HG03103 (cell line): ENCODE data around the gene NKX6-1.

Experiments
- ATAC-seq: cut with Tn5 transposase; IDR thresholded peaks from one replicate; pipeline ENCODE4 v1.9.1; 2021; ENCODE audit warnings: low read depth; ENCODE audit not compliant: unreplicated experiment

NKX6-1 gene

DNA sequence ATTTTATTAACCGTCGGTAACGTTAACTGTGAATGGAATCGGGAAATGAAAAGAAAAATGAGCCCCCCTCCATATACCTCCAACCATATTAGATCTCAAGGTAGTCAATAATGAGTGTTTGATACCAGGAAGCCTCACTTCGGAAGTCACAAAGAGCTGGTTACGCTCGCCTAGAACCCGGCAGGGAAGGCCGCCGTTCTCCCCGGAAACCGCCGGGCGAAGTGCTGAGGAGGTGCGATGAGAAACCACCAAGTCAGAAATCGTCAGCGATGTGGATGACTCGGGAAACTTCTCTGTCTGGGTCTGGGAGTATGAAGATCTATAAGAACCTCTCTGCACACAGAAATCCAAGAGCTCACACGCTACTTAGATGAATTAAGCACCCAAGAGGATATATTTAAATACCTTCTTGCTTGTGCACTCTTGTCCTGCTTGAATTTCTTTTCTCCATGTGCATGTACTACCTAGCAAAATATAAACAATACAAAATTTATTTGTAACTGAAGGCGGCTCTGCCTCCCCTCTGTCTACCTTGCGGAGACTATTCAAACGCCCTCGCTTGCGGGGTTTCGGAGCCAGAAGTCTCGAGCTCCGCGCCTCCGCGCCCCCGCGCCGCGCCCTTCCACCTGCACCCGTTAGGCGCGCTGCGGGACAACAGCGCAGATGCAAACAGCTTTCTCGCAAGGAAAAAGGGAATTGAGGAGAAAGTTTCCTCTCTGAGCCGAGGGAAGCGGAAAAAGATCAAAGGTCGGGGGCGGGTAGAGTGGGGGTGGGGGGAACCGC lies 17.8 kb downstream of the NKX6-1 start:
- no peak for ATAC-seq

DNA sequence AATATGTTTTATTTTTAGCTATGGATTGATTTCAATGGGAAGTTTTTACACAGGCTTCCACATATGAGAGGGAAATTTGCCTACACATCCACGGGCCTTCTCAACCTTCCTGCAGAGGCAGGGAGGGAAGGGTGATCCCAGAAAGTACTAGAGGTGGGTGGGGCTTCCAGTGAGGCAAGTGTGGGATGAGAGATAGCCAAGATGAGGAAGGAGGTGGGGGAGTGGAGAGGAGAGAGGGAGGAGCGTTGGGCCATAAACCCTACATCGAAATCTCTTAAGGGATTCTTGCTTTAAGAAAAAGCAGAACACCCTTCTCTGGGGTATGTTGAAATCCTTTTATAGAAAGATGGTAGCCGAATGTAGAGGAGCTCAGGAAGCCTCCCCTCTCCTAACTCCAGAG lies 19.0 kb downstream of the NKX6-1 start:
- no peak for ATAC-seq

DNA sequence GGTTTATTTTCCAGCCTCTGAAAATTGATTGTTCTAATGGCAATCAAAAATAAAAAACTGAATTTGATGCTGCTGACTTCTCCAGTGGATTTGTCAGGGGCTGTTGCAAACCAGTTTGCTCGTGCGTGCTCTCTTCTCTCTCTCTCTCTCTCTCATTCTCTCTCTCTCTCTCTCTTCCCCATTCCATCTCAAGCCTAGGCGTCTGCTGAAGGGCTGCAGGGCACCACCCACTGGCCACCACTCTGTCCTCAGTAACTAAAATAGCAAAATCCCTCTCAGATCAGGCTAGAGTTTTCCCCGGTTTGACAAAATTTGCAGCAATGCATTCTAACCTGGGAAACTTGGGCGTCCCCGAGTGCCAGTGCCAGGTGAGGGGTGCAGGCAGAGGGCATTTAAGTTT lies 19.4 kb downstream of the NKX6-1 start:
- ATAC-seq, result no peak

DNA sequence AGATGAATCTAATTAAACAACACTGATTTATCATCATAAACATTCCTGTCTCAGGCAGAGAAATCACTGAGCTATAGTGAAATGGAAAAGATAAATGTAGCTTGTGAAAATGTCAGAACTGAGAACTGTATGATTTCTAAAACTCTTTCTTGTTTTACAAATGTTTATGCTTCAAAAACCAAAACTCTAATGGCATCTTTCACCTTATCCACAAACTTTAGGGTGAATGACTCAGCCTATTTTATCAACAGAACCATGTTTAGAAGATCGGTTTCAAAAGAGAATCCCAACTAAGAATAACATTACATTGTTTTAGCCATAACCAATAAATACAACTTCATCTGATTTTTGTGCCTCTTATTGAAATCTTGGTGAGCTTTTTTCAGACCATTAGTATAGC lies 21.4 kb downstream of the NKX6-1 start:
- no peak for ATAC-seq

DNA sequence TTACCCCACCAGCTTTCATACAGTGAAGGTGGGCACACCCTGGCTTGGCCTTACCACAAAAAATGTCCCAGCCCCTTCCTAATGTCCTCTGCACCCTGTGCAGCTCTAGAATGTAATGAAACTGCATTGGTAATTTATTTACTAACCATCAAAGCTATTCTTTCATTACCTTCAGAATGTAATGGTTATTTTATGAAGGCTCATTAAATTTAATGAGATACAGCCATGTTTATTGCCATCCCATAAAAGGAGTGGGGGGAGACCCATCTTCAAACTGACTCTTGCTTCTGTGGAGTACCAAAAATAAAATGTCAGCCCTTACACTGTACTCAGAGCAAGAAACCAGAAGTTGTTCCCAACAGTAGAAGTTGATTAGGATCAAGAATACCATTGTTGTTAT lies 25.0 kb downstream of the NKX6-1 start:
- ATAC-seq, result no peak

DNA sequence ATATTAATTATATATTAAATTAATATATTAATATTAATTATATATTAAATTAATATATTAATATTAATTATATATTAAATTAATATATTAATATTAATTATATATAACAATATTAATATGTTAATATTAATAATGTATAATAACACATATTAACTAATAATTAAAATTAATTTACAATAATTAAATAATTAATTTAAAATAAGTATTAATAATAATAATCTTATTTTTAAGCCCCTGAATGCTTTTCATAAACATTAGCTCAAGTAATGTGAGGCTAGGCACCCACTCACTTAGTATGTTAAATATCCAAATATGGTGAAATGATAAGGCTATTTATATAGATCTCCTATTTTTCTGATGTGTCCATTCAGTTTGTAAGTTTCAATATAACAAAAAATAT lies 26.9 kb downstream of the NKX6-1 start:
- no peak for ATAC-seq

DNA sequence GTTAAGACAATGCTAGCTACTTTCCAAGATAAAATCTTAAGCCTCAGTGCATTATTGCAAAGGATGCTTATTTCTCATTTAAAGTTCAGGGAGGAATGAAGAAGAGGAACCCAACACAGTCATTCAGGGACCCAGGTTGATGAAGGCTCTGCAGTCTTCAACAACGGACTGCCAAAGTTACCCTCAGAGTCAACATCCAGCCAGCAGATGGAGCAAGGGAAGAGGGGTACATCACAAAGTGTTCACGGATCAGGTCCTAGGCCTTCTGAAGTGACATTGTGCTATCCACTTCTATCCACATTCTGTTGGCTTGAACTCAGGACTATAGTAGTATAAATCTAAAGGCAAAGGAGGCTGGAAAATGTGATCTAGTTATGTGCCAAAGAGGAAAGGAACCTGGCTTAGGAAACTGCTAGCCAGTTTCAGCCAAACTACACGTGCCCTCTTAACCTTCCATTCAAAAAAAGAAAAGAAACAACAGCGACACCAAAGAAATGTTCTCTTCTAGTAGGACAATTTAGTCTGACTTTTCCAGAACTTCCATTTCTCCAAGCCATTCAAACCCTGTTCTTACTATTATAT lies 28.8 kb downstream of the NKX6-1 start:
- ATAC-seq, result no peak

DNA sequence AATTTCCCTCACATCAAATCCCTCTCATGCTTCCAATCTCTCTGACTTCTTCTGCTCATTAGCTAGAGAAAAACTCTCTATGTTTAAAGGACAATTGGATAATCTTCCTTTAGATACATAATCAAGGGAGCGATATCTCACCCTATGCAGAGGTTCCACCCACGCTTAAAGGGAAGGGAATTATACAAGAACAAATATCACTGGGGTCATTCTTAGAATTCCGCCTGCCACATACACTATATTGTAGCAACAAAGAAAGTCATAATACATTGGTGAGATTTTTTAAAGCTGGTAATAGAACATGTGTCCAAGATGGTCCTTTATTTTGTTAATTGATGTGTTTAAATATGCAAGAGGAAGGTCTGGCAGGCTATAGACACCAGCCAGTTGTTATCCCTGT lies 31.5 kb downstream of the NKX6-1 start:
- ATAC-seq, result no peak

DNA sequence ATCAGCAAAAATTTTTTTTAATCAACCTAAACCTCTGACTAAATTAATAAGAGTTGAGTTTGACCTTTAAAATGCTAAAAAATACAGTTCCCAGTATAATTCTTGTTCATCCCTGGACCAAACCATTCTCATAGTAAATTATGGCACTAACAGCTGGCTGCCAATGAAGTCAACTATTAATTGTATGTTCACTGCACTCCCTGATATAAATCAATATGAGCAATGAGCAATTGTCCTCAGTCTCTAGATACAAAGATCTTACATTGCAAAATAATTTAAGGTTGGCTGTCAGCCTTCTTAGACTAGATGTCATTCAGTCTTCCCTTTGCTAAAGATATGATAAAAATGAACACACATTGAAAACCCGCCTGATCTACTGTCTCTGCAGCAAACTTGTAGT lies 39.3 kb downstream of the NKX6-1 start:
- no peak for ATAC-seq

DNA sequence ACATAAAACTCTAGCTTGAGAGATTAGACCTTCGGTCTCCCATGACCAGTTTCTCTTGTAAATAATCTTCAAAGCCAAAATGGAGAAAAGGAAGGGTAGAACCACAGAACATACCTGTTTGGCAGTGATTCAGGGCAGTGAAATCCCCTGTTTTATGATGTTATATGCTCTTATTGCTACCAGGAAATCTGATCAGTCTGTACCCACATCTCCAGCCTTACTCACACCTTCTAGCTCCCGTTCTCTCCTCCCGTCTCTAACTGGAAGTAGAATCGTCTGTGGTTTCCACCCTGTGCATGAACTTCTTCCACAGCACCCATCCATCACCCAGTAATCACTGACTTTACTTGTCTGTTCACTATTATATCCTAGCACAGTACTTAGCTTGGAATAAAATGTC lies 42.9 kb downstream of the NKX6-1 start:
- ATAC-seq, result no peak

DNA sequence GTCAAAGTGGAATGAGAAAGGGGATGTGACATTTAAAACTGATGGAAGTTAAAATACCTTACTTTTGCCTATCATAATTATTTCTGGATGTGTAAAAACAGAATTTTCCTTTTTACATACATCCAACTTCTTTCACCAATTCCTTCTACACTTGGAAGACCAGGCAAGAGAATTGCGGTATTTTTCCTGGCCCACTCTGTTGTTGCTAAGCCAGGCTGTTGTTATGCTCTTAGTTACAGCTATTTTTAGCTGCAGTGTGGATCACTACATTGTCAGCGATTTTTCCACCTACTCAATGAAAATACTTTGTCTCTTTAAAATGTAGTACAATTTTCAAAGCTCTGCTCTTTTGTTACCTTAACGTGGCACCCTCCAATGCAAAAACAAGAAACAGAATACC lies 43.4 kb downstream of the NKX6-1 start:
- no peak for ATAC-seq

DNA sequence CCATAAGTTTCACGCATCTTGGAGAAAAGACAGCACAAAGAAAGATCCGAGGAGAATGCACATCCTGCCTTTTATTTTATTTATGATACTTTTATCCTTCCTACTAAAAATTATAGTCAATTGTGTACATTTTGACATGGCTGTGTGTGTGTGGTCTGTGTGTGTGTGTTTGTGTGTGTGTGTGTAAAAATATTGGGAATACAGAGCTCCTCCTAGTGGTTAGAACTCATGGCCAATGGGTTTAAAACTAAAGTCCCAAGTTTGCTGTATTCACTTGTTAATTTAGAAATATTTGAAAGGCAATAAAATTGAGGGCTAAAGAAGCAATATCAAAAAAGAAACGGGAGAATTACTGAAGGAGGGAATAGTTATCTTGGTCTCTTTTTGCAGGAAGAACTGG lies 47.5 kb downstream of the NKX6-1 start:
- ATAC-seq, result no peak

DNA sequence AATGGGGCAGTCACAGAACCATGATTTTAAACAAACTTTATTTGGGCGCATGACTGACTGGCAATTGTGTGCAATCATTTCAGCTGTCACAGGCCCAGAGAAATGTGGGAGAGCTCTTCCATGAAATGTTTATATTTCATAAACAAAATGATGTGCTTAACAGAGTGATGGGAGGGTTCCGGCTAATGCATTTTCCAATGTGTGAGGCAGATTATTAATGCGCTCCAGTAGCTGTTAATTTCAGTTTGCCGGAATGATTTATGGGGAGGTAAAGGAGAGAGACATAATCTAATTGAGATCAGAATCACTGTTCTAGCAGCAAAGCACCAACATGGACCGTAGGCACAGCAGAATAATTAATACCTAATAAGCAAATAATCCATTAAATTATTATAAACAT lies 55.6 kb downstream of the NKX6-1 start:
- ATAC-seq, result no peak

DNA sequence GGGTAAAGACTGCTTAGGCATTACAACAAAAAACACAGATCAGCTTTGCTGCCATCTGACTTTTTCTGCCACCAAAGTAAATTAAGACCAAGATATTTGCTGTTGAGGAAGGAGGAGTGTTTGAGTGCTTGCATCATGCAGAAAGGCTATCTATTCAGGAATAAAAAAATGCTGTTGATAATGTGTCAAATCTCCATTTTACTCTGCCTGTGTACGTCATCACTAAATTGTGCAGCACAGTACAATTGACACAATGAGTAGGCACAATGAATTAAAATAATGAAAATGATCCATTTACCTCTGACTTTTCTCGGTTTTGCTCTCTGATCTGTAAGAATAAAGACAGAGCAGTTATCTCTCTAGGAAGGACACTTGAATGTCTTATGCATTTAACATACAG lies 56.3 kb downstream of the NKX6-1 start:
- no peak for ATAC-seq
